Neural cell (in vitro differentiated cells): ENCODE measurements around the gene CDKAL1. TPM values are rescaled to one million over a fixed set of nuclear protein-coding genes. Genes with fewer than 3 reads are reported as not detected.

Experiments
- H2AFZ ChIP-seq: fragments of 200-600, 300-800 bp; sonication (generic), shearing (Covaris generic); 2 replicates; pipeline ENCODE4 v1.6.0; 2014; ENCODE audit warnings: low read depth, mild to moderate bottlenecking, antibody characterized with exemption, low read length, moderate library complexity
- H3F3A ChIP-seq: fragments of 200-600 bp; shearing (Covaris generic); 2 replicates; pipeline ENCODE4 v1.6.1; 2016; ENCODE audit warnings: mild to moderate bottlenecking, moderate library complexity, mixed read lengths, antibody characterized with exemption, low read length; ENCODE audit not compliant: insufficient read depth, poor library complexity, severe bottlenecking
- H3K27ac ChIP-seq: fragments of 200-600, 300-800 bp; sonication (generic), shearing (Covaris generic); 2 replicates; pipeline ENCODE4 v1.5.1; 2014; ENCODE audit warnings: mild to moderate bottlenecking, low read length, moderate library complexity
- H3K27me3 ChIP-seq: fragments of 300-800, 200-600 bp; sonication (generic), shearing (Covaris generic); 2 replicates; pipeline ENCODE4 v1.6.0; 2014; ENCODE audit warnings: mild to moderate bottlenecking, low read depth, low read length, moderate library complexity; ENCODE audit not compliant: insufficient read depth
- H3K36me3 ChIP-seq: fragments of 300-800, 200-600 bp; sonication (generic), shearing (Covaris generic); 2 replicates; pipeline ENCODE4 v1.5.1; 2014; ENCODE audit warnings: mild to moderate bottlenecking, antibody characterized with exemption, low read length, moderate library complexity; ENCODE audit not compliant: insufficient read depth
- H3K4me2 ChIP-seq: fragments of 300-800, 200-600 bp; sonication (generic), shearing (Covaris generic); 2 replicates; pipeline ENCODE4 v1.6.0; 2014; ENCODE audit warnings: mild to moderate bottlenecking, low read length
- H3K4me3 ChIP-seq: fragments of 300-800, 200-600 bp; sonication (generic), shearing (Covaris generic); 2 replicates; pipeline ENCODE4 v1.5.1; 2014; ENCODE audit warnings: mild to moderate bottlenecking, low read length, moderate library complexity
- H3K79me2 ChIP-seq: fragments of 200-600 bp; shearing (Covaris generic); replicated peaks from 2 replicates; pipeline ENCODE4 v1.6.0; 2014; ENCODE audit warnings: mild to moderate bottlenecking, low read length, moderate library complexity; ENCODE audit not compliant: insufficient read depth
- H3K9ac ChIP-seq: fragments of 300-800, 200-600 bp; sonication (generic), shearing (Covaris generic); 2 replicates; pipeline ENCODE4 v1.6.1; 2016; ENCODE audit warnings: mild to moderate bottlenecking, low read length, mixed read lengths
- H3K9me2 ChIP-seq: fragments of 200-600 bp; shearing (Covaris generic); 2 replicates; pipeline ENCODE4 v1.6.1; 2016; ENCODE audit warnings: mild to moderate bottlenecking, low read length, mixed read lengths; ENCODE audit not compliant: insufficient read depth
- H3K9me3 ChIP-seq: fragments of 200-600, 300-800 bp; sonication (generic), shearing (Covaris generic); 2 replicates; pipeline ENCODE4 v1.6.1; 2016; ENCODE audit warnings: mild to moderate bottlenecking, mixed run types, low read length, moderate library complexity, mixed read lengths
- H4K20me1 ChIP-seq: fragments of 200-600 bp; shearing (Covaris generic); 2 replicates; pipeline ENCODE4 v1.6.1; 2016; ENCODE audit warnings: mild to moderate bottlenecking, mixed run types; ENCODE audit not compliant: insufficient read depth
- CTCF ChIP-seq: fragments of 450-650 bp; IDR thresholded peaks from 2 replicates; pipeline ENCODE4 v1.5.1; 2014; ENCODE audit warnings: antibody characterized with exemption, mild to moderate bottlenecking, moderate library complexity; ENCODE audit not compliant: poor library complexity, severe bottlenecking
- EP300 ChIP-seq: fragments of 450-650 bp; conservative IDR thresholded peaks from 2 replicates; pipeline ENCODE4 v1.6.1; 2014; ENCODE audit warnings: antibody characterized with exemption, mild to moderate bottlenecking, moderate library complexity; ENCODE audit not compliant: poor library complexity, severe bottlenecking
- EZH2 ChIP-seq: fragments of 200-600, 300-800 bp; shearing (Covaris generic), sonication (generic); IDR thresholded peaks from 2 replicates; pipeline ENCODE4 v1.6.1; 2014; ENCODE audit warnings: antibody characterized with exemption, low read length, borderline replicate concordance, mild to moderate bottlenecking; ENCODE audit not compliant: insufficient read depth, poor library complexity, severe bottlenecking
- MXI1 ChIP-seq: fragments of 450-650 bp; conservative IDR thresholded peaks from 2 replicates; pipeline ENCODE4 v1.6.1; 2014; ENCODE audit warnings: antibody characterized with exemption, mild to moderate bottlenecking; ENCODE audit not compliant: poor library complexity, severe bottlenecking
- POLR2AphosphoS5 ChIP-seq: IDR thresholded peaks from 2 replicates; pipeline ENCODE4 v1.6.1; 2012
- RAD21 ChIP-seq: fragments of 450-650 bp; conservative IDR thresholded peaks from 2 replicates; pipeline ENCODE4 v1.6.1; 2014; ENCODE audit warnings: antibody characterized with exemption, mild to moderate bottlenecking, moderate library complexity
- SMC3 ChIP-seq: fragments of 450-650 bp; conservative IDR thresholded peaks from 2 replicates; pipeline ENCODE4 v1.6.1; 2014; ENCODE audit warnings: antibody characterized with exemption, mild to moderate bottlenecking, moderate library complexity; ENCODE audit not compliant: poor library complexity
- TAF1 ChIP-seq: IDR thresholded peaks from 2 replicates; pipeline ENCODE4 v1.6.1; 2012; ENCODE audit warnings: low read depth
- polyA plus RNA-seq: library from polyadenylated mRNA; depleted of rRNA; stranded (reverse); fragments of >200 nt; gene quantifications from 2 replicates; pipeline ENCODE4 v1.2.3, GENCODE V29; 2014
- TF ChIP-seq, protein P1 (sequence below): IDR thresholded peaks from 2 replicates; pipeline ENCODE4 v1.6.1; 2012; ENCODE audit warnings: borderline replicate concordance

Gene CDKAL1
- polyA plus RNA-seq, 1 donor from 2014 or later: 10.7 TPM

GRCh38 chr6:21132856-21133838 lies 598.9 kb downstream of the CDKAL1 start:
- H3K27ac ChIP-seq: peak overlapping the region; percentile 16
- H4K20me1 ChIP-seq: no peaks in the 10 kb centered on the region
- H3K9ac ChIP-seq: no peak overlapping the region
- TF ChIP-seq POLR2AphosphoS5: no peak
- peak; percentile 32 for TF ChIP-seq EP300
- peak; percentile 26 for TF ChIP-seq SMC3
- no peak overlapping the region for H2AFZ ChIP-seq
- H3F3A ChIP-seq: no peaks in the 10 kb centered on the region
- H3K9me3 ChIP-seq: no peaks in the 10 kb centered on the region
- peak overlapping the region; percentile 25 for H3K4me3 ChIP-seq
- H3K27me3 ChIP-seq: no peaks in the 10 kb centered on the region
- no peaks in the 10 kb centered on the region for H3K9me2 ChIP-seq
- peak overlapping the region; percentile 20 for H3K4me2 ChIP-seq
- H3K79me2 ChIP-seq: no peaks in the 10 kb centered on the region
- no peaks in the 10 kb centered on the region for H3K36me3 ChIP-seq

DNA sequence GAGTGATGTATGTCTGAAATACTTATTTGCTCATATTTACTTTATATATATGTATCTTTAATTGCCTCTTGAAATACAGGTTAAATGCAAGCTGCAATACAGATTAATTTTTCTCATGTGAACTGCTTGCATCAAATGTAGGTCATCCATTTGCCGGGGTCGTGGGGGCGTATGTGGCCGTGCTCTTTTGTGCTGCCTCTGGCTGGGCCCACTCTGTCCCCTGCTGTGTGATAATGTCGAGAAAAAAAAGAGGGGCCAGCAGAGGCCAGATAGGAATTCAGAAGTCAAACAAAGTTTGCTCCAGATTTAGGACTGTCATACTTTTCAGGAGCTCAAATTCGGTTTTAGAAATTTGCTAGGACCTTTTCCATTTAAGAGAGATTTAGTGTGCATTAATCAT lies 599.6 kb downstream of the CDKAL1 start:
- Histone ChIP-seq H3K4me2 (peak overlapping the region; percentile 20), H3K9me3 (no peaks in the 10 kb centered on the region), H3K27me3 (no peaks in the 10 kb centered on the region), H3K4me3 (no peak overlapping the region), H2AFZ (no peak overlapping the region), H3K79me2 (no peaks in the 10 kb centered on the region), H3F3A (no peaks in the 10 kb centered on the region), H3K9me2 (no peaks in the 10 kb centered on the region), H4K20me1 (no peaks in the 10 kb centered on the region), H3K9ac (no peak overlapping the region), H3K36me3 (no peaks in the 10 kb centered on the region), H3K27ac (peak overlapping the region; percentile 16)
- no peak for TF ChIP-seq SMC3
- TF ChIP-seq TAF1: no peak
- TF ChIP-seq RAD21: no peak
- TF ChIP-seq EP300: no peak
- TF ChIP-seq, protein P1, sequence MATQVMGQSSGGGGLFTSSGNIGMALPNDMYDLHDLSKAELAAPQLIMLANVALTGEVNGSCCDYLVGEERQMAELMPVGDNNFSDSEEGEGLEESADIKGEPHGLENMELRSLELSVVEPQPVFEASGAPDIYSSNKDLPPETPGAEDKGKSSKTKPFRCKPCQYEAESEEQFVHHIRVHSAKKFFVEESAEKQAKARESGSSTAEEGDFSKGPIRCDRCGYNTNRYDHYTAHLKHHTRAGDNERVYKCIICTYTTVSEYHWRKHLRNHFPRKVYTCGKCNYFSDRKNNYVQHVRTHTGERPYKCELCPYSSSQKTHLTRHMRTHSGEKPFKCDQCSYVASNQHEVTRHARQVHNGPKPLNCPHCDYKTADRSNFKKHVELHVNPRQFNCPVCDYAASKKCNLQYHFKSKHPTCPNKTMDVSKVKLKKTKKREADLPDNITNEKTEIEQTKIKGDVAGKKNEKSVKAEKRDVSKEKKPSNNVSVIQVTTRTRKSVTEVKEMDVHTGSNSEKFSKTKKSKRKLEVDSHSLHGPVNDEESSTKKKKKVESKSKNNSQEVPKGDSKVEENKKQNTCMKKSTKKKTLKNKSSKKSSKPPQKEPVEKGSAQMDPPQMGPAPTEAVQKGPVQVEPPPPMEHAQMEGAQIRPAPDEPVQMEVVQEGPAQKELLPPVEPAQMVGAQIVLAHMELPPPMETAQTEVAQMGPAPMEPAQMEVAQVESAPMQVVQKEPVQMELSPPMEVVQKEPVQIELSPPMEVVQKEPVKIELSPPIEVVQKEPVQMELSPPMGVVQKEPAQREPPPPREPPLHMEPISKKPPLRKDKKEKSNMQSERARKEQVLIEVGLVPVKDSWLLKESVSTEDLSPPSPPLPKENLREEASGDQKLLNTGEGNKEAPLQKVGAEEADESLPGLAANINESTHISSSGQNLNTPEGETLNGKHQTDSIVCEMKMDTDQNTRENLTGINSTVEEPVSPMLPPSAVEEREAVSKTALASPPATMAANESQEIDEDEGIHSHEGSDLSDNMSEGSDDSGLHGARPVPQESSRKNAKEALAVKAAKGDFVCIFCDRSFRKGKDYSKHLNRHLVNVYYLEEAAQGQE: no peak
- no peak for TF ChIP-seq POLR2AphosphoS5
- TF ChIP-seq EZH2: no peak
- no peak for TF ChIP-seq MXI1
- no peak for TF ChIP-seq CTCF
